PC-9 (cell line): ENCODE data around the gene RASAL2. TPM values are rescaled to one million over a fixed set of nuclear protein-coding genes. Genes with fewer than 3 reads are reported as not detected.

Source experiments
- BruUV-seq: library from RNA; stranded (reverse); fragments of 400-500 nt; replicated peaks from 2 replicates; lab custom pipeline; 2021; lab: Mats Ljungman, UMichigan
- CTCF ChIA-PET: fragments of 300-600 bp; sonication (Branson Sonifier 250); formaldehyde crosslinking; loops from one replicate; lab custom pipeline; 2022; ENCODE audit warnings: antibody characterized with exemption; lab: Charles Lee
- POLR2A ChIA-PET: fragments of 300-600 bp; sonication (Branson Sonifier 250); formaldehyde crosslinking; loops from one replicate; lab custom pipeline; 2022; ENCODE audit warnings: antibody characterized with exemption; ENCODE audit not compliant: unreplicated experiment; lab: Charles Lee
- DNase-seq, 2 experiments: peaks; one replicate each; pipeline versions ENCODE4 v3.0.0 to v3.0.0-alpha.2; 2015 to 2022; ENCODE audit warnings: mixed read lengths in 1 of 2
- H2AFZ ChIP-seq: fragments of 200-600 bp; sonication (generic); 2 replicates; pipeline ENCODE4 v1.8.1; 2017; ENCODE audit warnings: antibody characterized with exemption
- H3F3A ChIP-seq: fragments of 200-600 bp; sonication (generic); 2 replicates; pipeline ENCODE4 v1.8.1; 2017; ENCODE audit warnings: antibody characterized with exemption, mild to moderate bottlenecking, low read depth; ENCODE audit not compliant: insufficient read depth
- H3K27ac ChIP-seq: fragments of 200-600 bp; sonication (generic); 2 replicates; pipeline ENCODE4 v1.6.1; 2016; ENCODE audit warnings: mixed run types
- H3K27me3 ChIP-seq: fragments of 200-600 bp; sonication (generic); 2 replicates; pipeline ENCODE4 v1.6.1; 2016; ENCODE audit warnings: low read depth, mixed run types; ENCODE audit not compliant: insufficient read depth
- H3K36me3 ChIP-seq: fragments of 200-600 bp; sonication (generic); 2 replicates; pipeline ENCODE4 v1.6.1; 2016; ENCODE audit warnings: low read depth, mixed run types
- H3K4me1 ChIP-seq: fragments of 200-600 bp; sonication (generic); replicated peaks from 2 replicates; pipeline ENCODE4 v1.6.1; 2016; ENCODE audit warnings: mixed run types; ENCODE audit not compliant: insufficient read depth
- H3K4me2 ChIP-seq: fragments of 200-600 bp; sonication (generic); 2 replicates; pipeline ENCODE4 v1.6.1; 2017; ENCODE audit warnings: mixed run types
- H3K4me3 ChIP-seq: fragments of 200-600 bp; sonication (generic); 2 replicates; pipeline ENCODE4 v1.6.1; 2016; ENCODE audit warnings: mixed run types
- H3K79me2 ChIP-seq: fragments of 200-600 bp; sonication (generic); 2 replicates; pipeline ENCODE4 v1.6.1; 2017; ENCODE audit warnings: low read depth, mixed run types
- H3K9me2 ChIP-seq: fragments of 200-600 bp; sonication (generic); 2 replicates; pipeline ENCODE4 v1.8.1; 2017; ENCODE audit warnings: mild to moderate bottlenecking; ENCODE audit not compliant: insufficient read depth
- H3K9me3 ChIP-seq: fragments of 200-600 bp; sonication (generic); 2 replicates; pipeline ENCODE4 v1.8.1; 2016; ENCODE audit warnings: low read depth; ENCODE audit not compliant: insufficient read depth
- H4K20me1 ChIP-seq: fragments of 200-600 bp; sonication (generic); 2 replicates; pipeline ENCODE4 v1.8.1; 2017; ENCODE audit not compliant: insufficient read depth
- CTCF ChIP-seq: fragments of 200-600 bp; sonication (generic); conservative IDR thresholded peaks from 2 replicates; pipeline ENCODE4 v1.6.1; 2017; ENCODE audit warnings: mixed run types, antibody characterized with exemption, mild to moderate bottlenecking, moderate library complexity
- EZH2 ChIP-seq: fragments of 200-600 bp; sonication (generic); IDR thresholded peaks from 2 replicates; pipeline ENCODE4 v1.8.0; 2017; ENCODE audit warnings: antibody characterized with exemption, low read depth
- intact Hi-C: fragments of 100-400 bp; cut with micrococcal nuclease; formaldehyde crosslinking; loops from one replicate; pipeline ENCODE4 v1.10.0; 2022; ENCODE audit not compliant: unreplicated experiment
- total RNA-seq: library from RNA; stranded (reverse); gene quantifications from 2 replicates; pipeline ENCODE4 v1.2.3, GENCODE V29; 2021

RASAL2 gene
- total RNA-seq, 1 experiment from 2014 or later: 54.1 TPM

DNA sequence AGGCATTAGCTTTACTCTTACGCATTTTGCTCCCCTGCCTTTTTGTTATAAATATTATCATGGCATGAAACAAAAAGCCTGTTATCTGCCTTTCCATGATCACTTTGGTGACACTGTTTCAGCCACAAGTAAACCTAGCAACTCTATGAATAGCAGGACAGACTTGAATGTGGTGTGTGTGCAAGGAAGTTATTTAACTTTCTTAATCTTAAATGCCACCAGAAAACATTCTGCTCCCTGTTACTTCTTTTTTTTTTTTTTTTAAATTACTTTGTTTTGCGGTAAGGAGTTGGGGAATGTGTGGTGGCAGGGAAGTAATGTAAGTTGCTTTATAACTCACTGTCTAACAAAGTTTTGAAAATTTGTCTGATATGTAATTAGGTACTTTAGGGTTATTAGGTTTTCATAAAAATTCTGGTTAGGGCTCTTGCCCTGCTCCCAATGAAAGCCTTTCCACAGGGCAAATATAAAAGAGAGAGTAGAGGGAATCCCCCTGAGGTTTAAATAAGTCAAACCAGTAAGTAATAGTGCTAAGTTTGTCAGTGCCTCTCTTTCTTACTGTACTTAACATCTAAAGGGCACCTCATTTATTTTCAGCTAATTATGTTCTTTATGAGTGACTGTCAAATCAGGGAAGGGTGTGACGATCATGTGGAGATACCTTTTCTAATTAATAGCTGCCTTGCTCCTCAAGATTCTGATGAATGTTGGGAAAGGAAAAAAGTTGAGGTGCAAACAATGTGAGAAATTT lies 39.5 kb downstream of the RASAL2 start:
- TF ChIP-seq EZH2 (no peak), CTCF (no peak)
- Histone ChIP-seq H3K9me2 (no peaks in the 10 kb centered on the region; the same call in 1 of the 2 replicates), H3F3A (peaks cover 17% of the 10 kb centered on the region; the same call in 1 of the 2 replicates), H3K4me2 (no peak overlapping the region), H3K9me3 (peaks cover 4% of the 10 kb centered on the region; the same call in 1 of the 2 replicates), H3K36me3 (peaks cover 11% of the 10 kb centered on the region), H3K79me2 (peaks cover 69% of the 10 kb centered on the region), H2AFZ (no peak overlapping the region), H3K27me3 (no peaks in the 10 kb centered on the region), H3K4me3 (no peak overlapping the region), H4K20me1 (no peaks in the 10 kb centered on the region), H3K4me1 (peaks cover 4% of the 10 kb centered on the region), H3K27ac (no peak overlapping the region)
- ChIA-PET POLR2A (interaction anchor here (0.7 kb wide), 1 partner anchor 73 kb away, joined by 4 read pairs; no protein-coding TSS in a partner anchor), CTCF (no interaction called here)
- no peak for DNase-seq
- BruUV-seq: no TSS peak
- intact Hi-C loops: no loop called here

DNA sequence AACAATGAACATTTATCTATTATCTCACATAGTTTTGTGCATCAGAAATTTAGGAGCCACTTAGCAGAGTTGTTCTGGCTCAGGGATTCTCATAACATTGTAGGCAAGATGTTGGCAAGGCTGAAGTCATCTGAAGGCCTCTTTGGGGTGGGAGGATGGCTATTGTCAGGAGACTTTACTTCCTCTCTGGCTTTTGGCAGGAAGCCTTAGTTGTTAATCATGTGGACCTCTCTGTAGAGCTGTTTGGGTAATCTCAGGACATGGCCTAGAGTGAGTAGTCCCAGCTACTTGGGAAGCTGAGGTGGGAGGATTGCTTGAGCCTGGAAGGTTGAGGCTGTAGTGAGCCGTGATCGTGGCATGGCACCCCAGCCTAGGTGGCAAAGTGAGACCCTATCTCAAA lies 40.2 kb downstream of the RASAL2 start:
- CTCF ChIA-PET: no interaction called here
- Histone ChIP-seq H3K27me3 (no peaks in the 10 kb centered on the region), H3K4me2 (no peak overlapping the region), H3K9me3 (peaks cover 4% of the 10 kb centered on the region; the same call in 1 of the 2 replicates), H2AFZ (no peak overlapping the region), H3K9me2 (no peaks in the 10 kb centered on the region), H3K79me2 (peaks cover 69% of the 10 kb centered on the region), H3K36me3 (peaks cover 11% of the 10 kb centered on the region), H3K4me3 (no peak overlapping the region), H4K20me1 (no peaks in the 10 kb centered on the region), H3F3A (0 out of 2 replicates have a peak, but pooled peaks cover 14% of the 10 kb centered on the region), H3K4me1 (no peaks in the 10 kb centered on the region), H3K27ac (no peak overlapping the region)
- TF ChIP-seq EZH2 (no peak), CTCF (no peak)
- POLR2A ChIA-PET: no interaction called here
- BruUV-seq: no TSS peak
- intact Hi-C loops: no loop called here
- no peak for DNase-seq

GRCh38 chr1:178137238-178137637 lies 43.3 kb downstream of the RASAL2 start:
- H3K27me3 ChIP-seq: no peaks in the 10 kb centered on the region
- POLR2A ChIA-PET: no interaction called here
- no peak overlapping the region for H2AFZ ChIP-seq
- H4K20me1 ChIP-seq: no peaks in the 10 kb centered on the region
- TF ChIP-seq EZH2 (no peak), CTCF (no peak)
- 0 out of 2 replicates have a peak, but pooled peaks cover 11% of the 10 kb centered on the region for H3F3A ChIP-seq
- H3K4me1 ChIP-seq: no peaks in the 10 kb centered on the region
- no TSS peak for BruUV-seq
- H3K36me3 ChIP-seq: peaks cover 13% of the 10 kb centered on the region
- intact Hi-C loops: no loop called here
- peaks cover 4% of the 10 kb centered on the region; the same call in 1 of the 2 replicates for H3K9me3 ChIP-seq
- no peaks in the 10 kb centered on the region for H3K9me2 ChIP-seq
- no peak overlapping the region for H3K4me3 ChIP-seq
- DNase-seq: no peak
- CTCF ChIA-PET: no interaction called here
- peaks cover 69% of the 10 kb centered on the region for H3K79me2 ChIP-seq
- no peak overlapping the region for H3K4me2 ChIP-seq
- 0 out of 2 replicates have a peak overlapping the region, but pooled peaks have one; percentile 1 for H3K27ac ChIP-seq
